Prostate gland (tissue), 2 donors: Measurements from ENCODE around the gene PARVB.

ENCODE experiments used
- POLR2A ChIP-seq: fragments of 450-650 bp; IDR thresholded peaks from one replicate; pipeline ENCODE4 v1.6.1; 2016; ENCODE audit warnings: antibody characterized with exemption, mild to moderate bottlenecking
- TF ChIP-seq, protein P1 (sequence below), 4 experiments: fragments of 200-600 bp in 2 of 4; fragments of 450-650 bp in 2 of 4; sonication (generic) in 2 of 4; IDR thresholded peaks; 1 replicate in 3 of 4; 2 replicates in 1 of 4; pipeline ENCODE4 v1.5.1; 2016 to 2019; ENCODE audit warnings: antibody characterized with exemption in 4 of 4, mild to moderate bottlenecking in 2 of 4, moderate library complexity in 2 of 4

DNA sequence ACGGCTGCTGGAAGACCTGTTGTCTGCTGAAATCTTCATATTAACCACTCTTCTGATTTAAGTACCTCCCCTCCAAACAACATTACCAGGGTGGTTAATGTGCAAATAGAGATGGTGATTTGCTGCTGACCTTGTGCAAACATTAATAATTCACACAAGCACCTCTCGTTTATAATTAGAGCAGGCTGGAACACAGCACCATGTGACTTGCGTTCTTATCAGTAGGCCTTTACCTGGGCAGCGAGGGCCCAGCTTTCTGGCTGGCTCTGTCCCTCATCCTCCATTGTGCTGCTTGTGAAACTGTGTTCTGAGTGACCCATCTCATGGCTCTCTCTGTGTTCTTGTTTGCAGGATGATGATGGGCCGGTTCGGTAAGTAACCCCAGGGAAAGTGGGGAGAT lies 115.7 kb downstream of the PARVB start:
- no peak for TF ChIP-seq POLR2A
- TF ChIP-seq, protein P1, sequence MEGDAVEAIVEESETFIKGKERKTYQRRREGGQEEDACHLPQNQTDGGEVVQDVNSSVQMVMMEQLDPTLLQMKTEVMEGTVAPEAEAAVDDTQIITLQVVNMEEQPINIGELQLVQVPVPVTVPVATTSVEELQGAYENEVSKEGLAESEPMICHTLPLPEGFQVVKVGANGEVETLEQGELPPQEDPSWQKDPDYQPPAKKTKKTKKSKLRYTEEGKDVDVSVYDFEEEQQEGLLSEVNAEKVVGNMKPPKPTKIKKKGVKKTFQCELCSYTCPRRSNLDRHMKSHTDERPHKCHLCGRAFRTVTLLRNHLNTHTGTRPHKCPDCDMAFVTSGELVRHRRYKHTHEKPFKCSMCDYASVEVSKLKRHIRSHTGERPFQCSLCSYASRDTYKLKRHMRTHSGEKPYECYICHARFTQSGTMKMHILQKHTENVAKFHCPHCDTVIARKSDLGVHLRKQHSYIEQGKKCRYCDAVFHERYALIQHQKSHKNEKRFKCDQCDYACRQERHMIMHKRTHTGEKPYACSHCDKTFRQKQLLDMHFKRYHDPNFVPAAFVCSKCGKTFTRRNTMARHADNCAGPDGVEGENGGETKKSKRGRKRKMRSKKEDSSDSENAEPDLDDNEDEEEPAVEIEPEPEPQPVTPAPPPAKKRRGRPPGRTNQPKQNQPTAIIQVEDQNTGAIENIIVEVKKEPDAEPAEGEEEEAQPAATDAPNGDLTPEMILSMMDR (IDR thresholded peaks at IDR 0.05) = no peak
